Astrocyte of the hippocampus (primary cell): ENCODE measurements around the gene LIPC.
A peak's percentile ranks its signal among the peaks of the same experiment; 100 is the strongest.

Experiments used
- DNase-seq: peaks from one replicate; pipeline ENCODE4 v3.0.0; 2011; ENCODE audit warnings: low read depth, low spot score

LIPC gene

DNA sequence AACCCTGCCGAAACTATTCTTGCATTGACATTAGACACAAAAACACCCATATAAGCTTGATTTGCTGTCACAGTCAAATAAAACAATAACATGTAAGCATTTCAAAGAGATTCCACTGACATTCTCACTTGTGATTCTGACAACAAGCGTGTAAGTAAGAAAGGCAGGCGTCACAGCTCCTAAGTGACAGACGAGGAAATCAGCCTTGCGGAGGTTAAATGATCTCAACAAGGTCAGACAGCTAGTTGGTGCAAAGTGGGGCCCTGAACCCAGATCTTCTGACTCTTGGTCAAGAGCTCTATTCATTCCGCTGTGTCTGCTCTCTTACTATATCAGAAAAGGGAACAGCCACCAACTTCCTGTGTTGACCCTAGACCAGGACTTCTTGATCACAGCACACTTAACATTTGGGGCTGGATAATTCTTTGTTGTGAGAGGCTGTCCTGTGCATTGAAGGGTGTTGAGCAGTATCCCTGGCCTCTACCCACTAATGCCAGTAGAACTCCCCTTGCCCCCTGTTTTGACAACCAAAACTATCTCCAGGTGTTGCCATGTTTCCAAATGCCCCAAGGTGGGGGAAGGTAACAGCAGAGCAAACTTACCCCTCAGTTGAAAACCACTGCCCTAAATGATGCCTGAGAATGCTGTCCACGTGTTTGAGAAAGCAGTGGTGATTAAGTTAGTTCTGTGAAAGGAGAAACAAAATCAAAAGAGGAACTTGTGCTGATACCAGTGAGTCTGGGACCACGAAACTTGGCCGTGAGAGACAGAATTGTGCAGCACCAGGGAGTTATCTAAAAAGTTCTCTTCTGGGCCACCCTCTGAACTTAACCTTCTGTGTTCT is 86.1 kb downstream of the LIPC start:
- no peak for DNase-seq

GRCh38 chr15:58518626-58519025 is 86.8 kb downstream of the LIPC start:
- no peak for DNase-seq

DNA sequence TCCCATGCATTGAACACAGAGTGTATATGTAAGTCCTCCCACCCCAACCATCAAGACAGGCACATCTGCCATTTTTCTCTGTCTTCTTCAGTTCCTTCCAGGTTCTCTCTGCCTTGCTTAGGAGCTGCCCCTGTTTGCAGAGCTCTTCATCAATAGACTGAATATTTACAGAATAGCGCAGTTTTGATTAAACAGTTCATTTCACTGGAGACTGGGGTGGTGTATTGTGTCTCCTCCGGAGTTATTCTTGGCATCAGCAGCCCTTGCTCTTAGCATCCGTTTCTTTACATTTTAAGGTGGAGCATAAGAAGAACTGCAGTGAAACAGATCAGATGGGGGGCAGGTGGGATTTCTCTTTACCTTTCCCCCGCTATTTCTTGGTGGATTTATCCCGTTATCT is 87.7 kb downstream of the LIPC start:
- DNase-seq: no peak

DNA sequence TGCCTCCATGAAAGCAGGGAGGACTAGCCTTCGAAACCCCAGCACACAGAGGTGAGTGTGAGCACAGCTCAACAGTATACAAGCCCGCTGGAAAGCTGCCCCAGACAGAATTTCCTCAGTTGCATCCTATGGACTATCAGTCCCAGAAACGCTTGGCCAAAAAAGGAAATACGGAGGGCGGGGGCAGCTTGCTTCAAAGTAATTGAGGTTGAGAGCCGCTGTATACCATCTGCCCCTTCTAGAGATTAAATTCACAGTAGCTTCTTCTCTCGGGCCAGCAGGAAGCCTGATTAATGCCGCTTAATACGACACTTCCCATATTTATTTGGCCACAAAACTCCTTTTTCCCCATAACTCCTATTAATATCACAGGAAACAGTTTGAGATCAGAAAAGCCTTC is 88.7 kb downstream of the LIPC start:
- no peak for DNase-seq

DNA sequence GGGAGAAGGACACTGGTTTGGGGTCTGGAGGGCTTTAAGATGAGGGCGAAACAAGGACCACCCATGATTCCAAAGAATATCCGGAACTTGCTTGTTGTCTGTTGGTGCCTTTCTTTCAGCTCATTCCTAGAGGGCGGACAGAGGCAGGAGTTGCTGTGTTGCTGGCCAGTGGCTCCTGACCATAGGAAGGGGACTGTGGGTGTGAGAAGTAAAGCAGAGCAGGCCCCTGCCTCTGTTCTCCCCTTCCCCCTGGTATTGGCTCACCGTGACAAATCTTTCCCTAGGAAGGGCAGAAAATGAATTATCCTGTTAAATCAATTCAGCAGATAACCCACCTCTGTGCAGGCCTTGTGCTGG is 89.1 kb downstream of the LIPC start:
- DNase-seq: no peak

GRCh38 chr15:58521293-58521991 is 89.7 kb downstream of the LIPC start:
- DNase-seq: peak; percentile 65

- DNase-seq: peak; percentile 32
These were observed 90.6 kb downstream of the LIPC start for GRCh38 chr15:58522391-58522790.

DNA sequence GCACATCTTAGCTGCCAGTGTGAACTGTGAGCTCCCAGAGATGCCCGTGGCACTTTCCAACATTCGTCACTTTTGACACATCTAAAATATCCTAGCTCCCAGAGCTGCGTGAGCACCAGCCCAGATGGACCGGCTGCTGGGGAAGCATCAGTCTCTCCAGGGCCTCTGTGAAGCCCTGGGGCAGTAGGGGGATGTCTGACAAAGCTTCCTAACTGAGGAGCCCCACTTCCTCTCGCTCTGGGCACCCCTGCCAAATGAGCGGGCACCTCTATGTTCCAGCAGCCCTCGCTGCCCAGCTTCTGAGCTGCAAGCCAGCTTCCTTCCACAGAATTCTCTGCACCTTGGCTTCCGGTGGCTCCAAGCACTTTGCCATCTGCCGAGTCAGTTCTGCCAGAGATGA is 91.1 kb downstream of the LIPC start:
- DNase-seq: no peak

DNA sequence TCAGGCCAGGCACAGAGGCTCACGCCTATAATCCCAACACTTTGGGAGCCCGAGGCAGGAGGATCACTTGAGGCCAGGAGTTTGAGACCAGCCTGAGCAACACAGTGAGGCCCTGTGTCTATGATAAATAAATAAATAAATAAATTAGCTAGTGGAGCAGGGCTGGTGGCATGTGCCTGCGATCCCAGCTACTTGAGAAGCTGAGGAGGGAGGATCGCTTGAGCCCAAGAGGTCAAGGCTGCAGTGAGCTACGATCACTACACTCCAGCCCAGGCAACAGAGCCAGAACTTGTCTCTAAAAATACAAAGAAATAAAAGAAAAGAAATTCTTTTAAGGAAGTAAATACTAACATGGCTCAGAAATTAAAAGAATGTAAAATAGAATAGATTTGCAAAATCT is 91.8 kb downstream of the LIPC start:
- DNase-seq: no peak

DNA sequence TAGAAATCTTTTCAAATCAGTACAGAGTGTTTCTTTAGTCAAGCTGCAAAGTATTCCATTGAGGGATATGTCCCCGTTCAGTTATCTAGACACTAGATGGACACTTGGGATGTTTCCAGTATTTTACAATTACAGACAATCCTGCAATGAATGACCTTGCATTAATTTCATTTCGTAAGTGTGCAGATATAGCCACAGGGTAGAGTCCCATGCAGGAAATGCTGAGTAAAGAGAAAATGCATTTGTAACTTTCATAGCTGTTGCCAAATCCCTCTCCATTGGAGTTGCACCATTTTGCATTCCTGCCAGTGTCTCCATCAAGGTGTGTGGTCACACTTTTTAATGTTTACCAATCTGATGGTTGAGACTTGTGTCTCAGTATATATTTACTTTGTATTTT is 92.5 kb downstream of the LIPC start:
- no peak for DNase-seq

DNA sequence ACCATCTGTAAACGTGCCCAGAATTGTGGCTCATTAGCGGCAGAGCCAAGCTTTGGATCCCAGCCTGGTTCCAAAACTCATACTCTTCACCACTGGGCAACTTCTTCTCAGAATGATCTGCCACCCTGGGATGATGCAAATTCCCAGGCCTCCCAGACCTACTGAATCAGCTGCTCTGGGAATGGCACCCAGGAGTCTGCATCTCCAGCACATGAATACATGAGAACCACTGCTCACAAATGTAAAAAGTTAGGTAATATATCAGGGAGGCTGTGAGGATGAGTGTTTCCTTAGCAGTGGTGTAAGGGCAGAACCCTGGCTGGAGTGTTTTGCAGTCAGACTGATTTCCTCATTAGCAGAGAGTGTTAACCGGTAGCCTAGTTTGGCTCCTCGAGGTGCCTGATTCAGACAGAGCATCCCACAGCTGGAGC is 94.2 kb downstream of the LIPC start:
- no peak for DNase-seq

- no peak for DNase-seq
These were observed 94.9 kb downstream of the LIPC start for GRCh38 chr15:58526647-58527192.

GRCh38 chr15:58527573-58528187 is 95.9 kb downstream of the LIPC start:
- DNase-seq: no peak

- DNase-seq: peak; percentile 83
These were observed 96.5 kb downstream of the LIPC start for GRCh38 chr15:58528188-58528870.

DNA sequence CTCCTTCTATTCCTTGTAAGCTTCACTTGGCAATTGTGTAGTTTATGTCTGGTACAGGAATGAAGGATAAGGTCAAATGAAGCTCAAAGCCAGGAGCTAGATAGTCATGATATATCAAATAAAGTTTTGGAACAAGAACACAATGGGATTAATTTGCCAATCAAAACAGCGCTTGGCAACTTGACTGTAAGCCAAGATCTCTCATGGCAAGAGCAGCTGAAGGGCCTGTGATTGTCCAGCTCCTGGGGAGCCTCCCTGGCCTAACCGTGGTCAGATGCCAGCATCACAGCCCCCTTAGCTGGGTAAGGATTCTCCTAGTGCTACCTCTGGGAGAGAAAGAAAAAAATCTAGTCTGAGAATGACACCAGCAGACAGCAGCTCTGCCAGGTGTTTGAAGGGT is 97.2 kb downstream of the LIPC start:
- no peak for DNase-seq

GRCh38 chr15:58530056-58530590 is 98.3 kb downstream of the LIPC start:
- DNase-seq: no peak

- no peak for DNase-seq
These were observed 100.3 kb downstream of the LIPC start for GRCh38 chr15:58532126-58532525.

- DNase-seq: no peak
These were observed 102.8 kb downstream of the LIPC start for GRCh38 chr15:58534556-58534955.

DNA sequence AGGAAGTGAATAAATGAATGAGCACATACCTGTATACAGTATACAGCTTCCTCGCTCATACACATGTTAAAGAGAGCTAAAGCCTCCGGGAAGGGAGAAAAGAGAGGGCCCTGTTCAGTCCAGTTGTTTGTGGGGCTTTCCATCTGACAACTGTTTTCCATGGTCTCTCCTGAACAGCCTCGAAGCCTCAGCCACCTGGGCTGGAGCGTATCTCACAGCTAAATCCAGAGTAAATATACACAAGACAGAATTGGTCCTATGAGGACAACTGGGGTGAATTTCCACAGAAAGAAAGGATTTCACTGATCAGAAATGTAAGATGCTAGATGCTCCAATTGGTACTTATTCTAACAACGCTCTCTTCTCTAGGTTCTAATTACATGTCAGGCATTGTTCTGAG is 103.5 kb downstream of the LIPC start:
- DNase-seq: no peak

DNA sequence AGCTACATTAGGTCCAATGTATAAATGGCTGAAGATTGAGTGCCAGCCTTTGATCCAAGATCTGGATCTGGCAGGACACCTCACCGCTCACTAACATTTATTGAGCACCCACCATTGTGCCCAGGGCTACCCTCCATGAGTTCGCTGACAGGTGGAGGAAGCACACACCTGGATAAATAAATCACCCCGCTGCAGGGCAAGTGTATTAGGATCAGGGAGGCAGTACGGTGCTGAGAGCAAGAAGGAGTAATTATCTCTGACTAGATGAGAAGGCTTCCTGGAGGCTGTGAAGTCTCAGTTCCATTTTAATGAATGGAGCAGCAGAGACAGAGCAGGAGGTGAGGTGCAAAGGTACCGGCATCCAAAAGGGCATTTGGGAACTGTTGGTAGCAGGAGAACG is 104.1 kb downstream of the LIPC start:
- DNase-seq: no peak

GRCh38 chr15:58536414-58536813 is 104.6 kb downstream of the LIPC start:
- no peak for DNase-seq

- no peak for DNase-seq
These were observed 105.2 kb downstream of the LIPC start for GRCh38 chr15:58537033-58537432.
